Astrocyte (in vitro differentiated cells and primary cell): Measurements from ENCODE around the gene GP1BA.

Experiments used
- CTCF ChIP-seq: IDR thresholded peaks from 2 replicates; pipeline ENCODE4 v1.5.1; 2011; ENCODE audit warnings: low read depth, mild to moderate bottlenecking, inconsistent platforms, low read length, moderate library complexity; ENCODE audit not compliant: insufficient read depth
- EZH2 ChIP-seq: IDR thresholded peaks from 2 replicates; pipeline ENCODE4 v1.6.1; 2012; ENCODE audit warnings: mild to moderate bottlenecking, low read length, inconsistent platforms; ENCODE audit not compliant: insufficient read depth

GRCh38 chr17:4972322-4972721 is 40.2 kb downstream of the GP1BA start:
- no peak for TF ChIP-seq CTCF
- TF ChIP-seq EZH2: no peak
